Measurements from ENCODE around the gene PDE12.

PDE12 gene

GRCh38 chr3:57570878-57571277 lies 14.8 kb downstream of the PDE12 start:
- TF ChIP-seq ARNTL (CRISPR knock-in tag; IDR thresholded peaks at IDR 0.05; ENCODE audit: borderline replicate concordance, low read depth): no peak
- TF ChIP-seq RARB (CRISPR knock-in tag; IDR thresholded peaks at IDR 0.05): no peak
- TF ChIP-seq TCF4 (CRISPR knock-in tag; IDR thresholded peaks at IDR 0.05; ENCODE audit: borderline replicate concordance): no peak
- no peak for TF ChIP-seq PPARA (CRISPR knock-in tag; IDR thresholded peaks at IDR 0.05; ENCODE audit: borderline replicate concordance)
- TF ChIP-seq ZNF8 (CRISPR knock-in tag; IDR thresholded peaks at IDR 0.05): no peak
- TF ChIP-seq SNAI2 (CRISPR knock-in tag; IDR thresholded peaks at IDR 0.05): no peak
- no peak for ATAC-seq

GRCh38 chr3:57572096-57572495 lies 16.0 kb downstream of the PDE12 start:
- ATAC-seq: no peak
- no peak for TF ChIP-seq TSHZ2 (CRISPR knock-in tag; IDR thresholded peaks at IDR 0.05)

GRCh38 chr3:57575966-57576626 lies 20.0 kb downstream of the PDE12 start:
- ATAC-seq: no peak
- TF ChIP-seq ZFP30 (CRISPR knock-in tag; IDR thresholded peaks at IDR 0.05) (no peak), GLIS3 (CRISPR knock-in tag; IDR thresholded peaks at IDR 0.05) (no peak), SNAI2 (CRISPR knock-in tag; IDR thresholded peaks at IDR 0.05) (no peak), OSR1 (CRISPR knock-in tag; IDR thresholded peaks at IDR 0.05) (no peak), CSRNP3 (CRISPR knock-in tag; IDR thresholded peaks at IDR 0.05) (no peak), BACH2 (CRISPR knock-in tag; IDR thresholded peaks at IDR 0.05; ENCODE audit: borderline replicate concordance) (no peak), POU6F1 (CRISPR knock-in tag; IDR thresholded peaks at IDR 0.05; ENCODE audit: borderline replicate concordance, low read depth) (no peak), TOX (CRISPR knock-in tag; IDR thresholded peaks at IDR 0.05; ENCODE audit: borderline replicate concordance) (no peak), RARB (CRISPR knock-in tag; IDR thresholded peaks at IDR 0.05) (no peak)

GRCh38 chr3:57577801-57578200 lies 21.7 kb downstream of the PDE12 start:
- no peak for TF ChIP-seq POU6F1 (CRISPR knock-in tag; IDR thresholded peaks at IDR 0.05; ENCODE audit: borderline replicate concordance, low read depth)
- no peak for TF ChIP-seq ZFP3 (CRISPR knock-in tag; IDR thresholded peaks at IDR 0.05)
- TF ChIP-seq OSR1 (CRISPR knock-in tag; IDR thresholded peaks at IDR 0.05): no peak
- TF ChIP-seq PATZ1 (CRISPR knock-in tag; IDR thresholded peaks at IDR 0.05; ENCODE audit: borderline replicate concordance): no peak
- no peak for TF ChIP-seq ARNTL (CRISPR knock-in tag; IDR thresholded peaks at IDR 0.05; ENCODE audit: borderline replicate concordance, low read depth)
- ATAC-seq: no peak

Measured in SK-N-SH treated with all-trans-retinoic acid at 6 μM for 48 hours (cell line).